ENCODE data around the gene PSD4.

PSD4 gene

DNA sequence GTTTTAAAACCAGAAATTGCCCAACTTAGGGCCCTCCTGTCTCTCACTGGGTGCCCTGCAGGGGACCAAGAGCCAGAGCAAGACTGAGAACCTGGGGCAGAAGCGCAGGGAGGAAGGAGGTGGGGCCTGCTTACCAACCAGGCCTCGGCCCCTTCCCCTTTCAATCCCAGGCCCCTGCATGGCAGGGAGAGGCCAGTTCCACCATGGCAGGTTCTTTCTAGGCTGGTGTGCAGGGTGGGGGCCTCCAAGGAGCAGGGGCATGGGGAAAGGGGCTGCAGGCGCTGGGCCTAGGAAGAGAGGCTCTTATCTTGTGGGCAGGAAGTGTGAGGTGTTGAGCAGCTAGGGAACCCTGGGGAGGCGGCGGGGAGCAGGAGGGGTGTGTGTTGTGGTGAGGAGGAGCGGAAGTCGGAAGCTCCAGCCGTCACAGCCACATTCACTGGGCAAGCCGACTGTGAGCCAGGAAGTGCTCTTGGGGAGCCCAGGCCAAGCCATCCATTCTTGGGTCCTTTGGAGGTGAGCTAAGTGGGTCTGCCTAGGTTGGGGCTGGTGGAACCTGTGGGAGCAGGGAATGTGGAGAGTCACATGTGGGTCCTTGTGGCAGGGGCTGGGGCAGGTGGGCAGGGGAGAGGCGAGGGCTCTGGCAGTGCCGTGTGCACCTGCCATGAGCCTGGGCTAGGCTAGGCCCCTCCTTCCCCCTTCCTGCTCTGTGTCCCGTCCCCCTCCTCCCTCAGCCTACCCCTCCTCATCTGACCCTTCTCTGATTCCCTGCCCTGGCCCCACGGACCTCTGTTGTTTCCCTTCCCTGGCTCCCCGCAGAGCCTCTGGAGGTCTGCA is at the start of gene PSD4:
Gene PSD4 (plus strand): TSS at position 430 of the 834 bp plus-strand sequence. CDS start 8,486 bp downstream, outside the sequence.
- peak; percentile 94 for DNase-seq

DNA sequence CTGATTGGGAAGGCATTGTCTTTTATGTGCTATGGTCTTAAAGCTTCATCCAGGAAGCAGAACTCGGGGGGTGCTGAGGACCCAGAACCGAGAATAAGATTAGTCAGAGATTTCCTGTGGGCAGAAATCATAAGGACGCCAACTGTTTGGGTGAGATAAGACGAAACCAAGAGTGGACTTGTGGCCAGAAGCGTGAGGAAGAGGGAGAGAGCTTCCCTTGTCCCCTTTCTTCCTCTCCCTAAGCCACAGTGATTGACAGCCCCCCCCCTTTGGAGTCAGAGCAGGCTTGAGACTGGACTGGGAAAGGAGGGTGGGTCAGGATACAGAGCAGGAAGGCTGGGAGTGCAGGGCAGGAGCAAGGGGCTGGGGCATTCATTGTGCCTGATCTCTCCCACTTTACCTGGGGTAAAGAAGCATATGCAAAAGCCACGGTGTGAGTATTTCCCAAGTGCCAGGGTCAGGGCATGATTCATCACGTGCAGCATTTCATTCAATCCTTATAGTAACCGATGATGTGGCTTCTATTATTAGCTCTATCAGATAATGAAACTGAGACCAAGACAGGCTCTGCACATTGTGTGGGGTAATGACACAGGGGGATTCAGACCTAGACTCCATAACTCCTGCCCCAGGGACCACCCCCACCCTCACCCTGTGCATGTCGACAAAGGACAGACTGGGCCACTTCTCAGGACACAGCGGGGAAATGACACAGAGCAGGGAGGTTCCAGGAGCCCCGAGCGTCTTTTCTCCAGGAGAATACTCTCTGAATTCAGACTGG is 49.4 kb upstream of the PSD4 start:
- peak; percentile 58 for DNase-seq

DNA sequence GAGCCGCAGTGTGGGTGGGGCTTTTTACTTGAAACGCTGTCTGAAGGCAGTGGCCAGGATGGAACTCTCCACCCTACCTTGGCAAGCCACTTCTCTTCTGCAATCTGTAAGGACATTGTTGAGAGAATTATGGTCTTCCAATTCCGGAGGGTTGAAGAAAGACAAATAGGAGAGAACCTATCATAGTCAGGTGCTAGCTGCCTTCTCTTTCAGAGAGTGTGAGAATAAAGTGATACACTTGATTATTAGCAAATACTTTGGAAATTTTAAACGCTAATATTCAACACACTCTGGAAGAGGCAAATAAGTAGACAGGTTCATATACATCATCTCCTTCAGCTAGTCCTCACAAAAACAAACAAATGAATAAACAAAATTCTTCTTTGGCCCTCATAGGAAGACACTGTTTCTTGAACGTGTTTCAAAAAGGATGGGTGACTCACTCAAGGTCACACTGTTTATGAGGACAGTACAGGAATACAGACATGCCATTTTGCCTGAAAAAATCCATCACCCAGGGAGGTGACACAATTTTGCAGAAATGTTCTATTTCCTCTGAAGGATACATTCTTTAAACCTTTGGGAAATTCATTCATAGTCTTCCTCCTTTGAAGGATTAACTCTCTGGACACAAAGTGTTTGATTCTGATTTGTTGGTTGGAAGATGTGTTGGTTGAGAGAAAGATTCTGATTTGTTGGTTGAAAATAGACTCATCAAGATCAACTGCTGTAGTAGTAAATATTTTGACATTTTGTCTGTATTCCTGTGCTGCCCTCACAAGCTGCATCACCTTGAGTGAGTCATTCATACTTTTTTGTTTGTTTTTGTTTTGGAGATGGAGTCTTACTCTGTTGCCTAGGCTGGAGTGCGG is 48.6 kb upstream of the PSD4 start:
- peak; percentile 23 for DNase-seq

DNA sequence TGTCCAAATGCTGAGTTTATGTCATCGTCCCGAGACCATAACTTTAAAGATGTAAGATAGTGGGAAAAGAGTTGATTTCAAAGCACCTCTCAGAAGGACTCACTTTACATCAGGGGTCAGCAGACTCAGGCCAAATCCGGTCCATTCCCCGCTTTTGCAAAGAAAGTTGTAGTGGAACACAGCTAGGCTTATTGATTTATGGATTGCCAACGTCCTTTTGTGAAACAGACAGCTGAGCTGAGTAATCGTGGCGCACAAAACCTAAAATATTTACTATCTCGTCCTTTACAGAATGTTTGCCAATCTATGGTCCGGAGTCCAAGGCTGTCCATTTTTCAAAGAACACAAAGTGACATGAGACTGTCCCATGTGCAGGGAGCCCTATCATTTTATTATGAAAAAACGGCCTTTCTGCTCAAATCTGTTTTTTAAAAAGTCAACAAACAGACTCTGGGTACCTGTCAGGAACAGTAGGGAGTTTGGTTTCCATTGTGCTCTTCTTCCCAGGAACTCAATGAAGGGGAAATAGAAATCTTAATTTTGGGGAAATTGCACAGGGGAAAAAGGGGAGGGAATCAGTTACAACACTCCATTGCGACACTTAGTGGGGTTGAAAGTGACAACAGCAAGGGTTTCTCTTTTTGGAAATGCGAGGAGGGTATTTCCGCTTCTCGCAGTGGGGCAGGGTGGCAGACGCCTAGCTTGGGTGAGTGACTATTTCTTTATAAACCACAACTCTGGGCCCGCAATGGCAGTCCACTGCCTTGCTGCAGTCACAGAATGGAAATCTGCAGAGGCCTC is 46.7 kb upstream of the PSD4 start, which contains the start of gene IL1RN:
Gene IL1RN (plus strand): TSS at position 754 of the 801 bp plus-strand sequence. CDS start 27 bp downstream, at position 781.
- peak; percentile 40 for DNase-seq

GRCh38 chr2:113127646-113128570 is 45.9 kb upstream of the PSD4 start:
- DNase-seq: no peak

- DNase-seq: no peak
Measured at GRCh38 chr2:113129519-113130078, 44.2 kb upstream of the PSD4 start.

- DNase-seq: no peak
Measured at GRCh38 chr2:113131352-113132185, 42.2 kb upstream of the PSD4 start.

DNA sequence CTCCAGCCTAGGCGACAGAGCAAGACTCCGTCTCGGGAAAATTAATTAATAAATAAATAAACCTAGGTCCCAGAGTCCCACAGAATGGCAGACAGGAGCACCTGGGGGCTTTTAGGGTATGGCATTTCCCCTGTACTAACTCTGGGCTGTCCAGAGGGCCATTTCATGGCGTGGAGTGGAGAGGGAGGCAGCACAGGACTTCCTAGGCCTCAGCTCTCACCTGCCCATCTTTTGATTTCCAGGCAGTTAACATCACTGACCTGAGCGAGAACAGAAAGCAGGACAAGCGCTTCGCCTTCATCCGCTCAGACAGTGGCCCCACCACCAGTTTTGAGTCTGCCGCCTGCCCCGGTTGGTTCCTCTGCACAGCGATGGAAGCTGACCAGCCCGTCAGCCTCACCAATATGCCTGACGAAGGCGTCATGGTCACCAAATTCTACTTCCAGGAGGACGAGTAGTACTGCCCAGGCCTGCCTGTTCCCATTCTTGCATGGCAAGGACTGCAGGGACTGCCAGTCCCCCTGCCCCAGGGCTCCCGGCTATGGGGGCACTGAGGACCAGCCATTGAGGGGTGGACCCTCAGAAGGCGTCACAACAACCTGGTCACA is 41.3 kb upstream of the PSD4 start:
- no peak for DNase-seq

- peak; percentile 40 for DNase-seq
Measured at GRCh38 chr2:113133704-113134598, 39.8 kb upstream of the PSD4 start.

GRCh38 chr2:113134717-113135116 is 39.1 kb upstream of the PSD4 start:
- no peak for DNase-seq

- no peak for DNase-seq
Measured at GRCh38 chr2:113135317-113135716, 38.5 kb upstream of the PSD4 start.

GRCh38 chr2:113136828-113137775 is 36.7 kb upstream of the PSD4 start:
- DNase-seq: peak; percentile 61

DNA sequence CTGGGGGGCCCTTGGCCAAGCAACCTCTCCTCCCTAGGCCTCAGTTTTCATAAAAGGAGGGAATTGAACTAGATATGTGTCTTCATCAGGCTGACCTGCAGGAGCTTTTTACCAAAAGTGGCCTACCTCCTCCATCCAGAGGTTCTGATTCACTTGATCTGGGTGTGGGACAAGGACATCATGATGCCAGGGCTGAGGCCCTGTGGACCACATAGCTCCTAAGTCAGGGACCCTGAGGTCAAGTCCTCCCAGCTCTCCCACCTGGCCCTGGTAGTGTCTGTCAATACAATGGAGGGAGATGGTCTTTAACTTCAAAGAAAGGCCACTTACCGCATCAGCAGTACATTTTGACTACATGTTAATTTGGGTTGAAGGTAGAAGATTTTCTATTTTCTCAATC is 35.9 kb upstream of the PSD4 start:
- no peak for DNase-seq

DNA sequence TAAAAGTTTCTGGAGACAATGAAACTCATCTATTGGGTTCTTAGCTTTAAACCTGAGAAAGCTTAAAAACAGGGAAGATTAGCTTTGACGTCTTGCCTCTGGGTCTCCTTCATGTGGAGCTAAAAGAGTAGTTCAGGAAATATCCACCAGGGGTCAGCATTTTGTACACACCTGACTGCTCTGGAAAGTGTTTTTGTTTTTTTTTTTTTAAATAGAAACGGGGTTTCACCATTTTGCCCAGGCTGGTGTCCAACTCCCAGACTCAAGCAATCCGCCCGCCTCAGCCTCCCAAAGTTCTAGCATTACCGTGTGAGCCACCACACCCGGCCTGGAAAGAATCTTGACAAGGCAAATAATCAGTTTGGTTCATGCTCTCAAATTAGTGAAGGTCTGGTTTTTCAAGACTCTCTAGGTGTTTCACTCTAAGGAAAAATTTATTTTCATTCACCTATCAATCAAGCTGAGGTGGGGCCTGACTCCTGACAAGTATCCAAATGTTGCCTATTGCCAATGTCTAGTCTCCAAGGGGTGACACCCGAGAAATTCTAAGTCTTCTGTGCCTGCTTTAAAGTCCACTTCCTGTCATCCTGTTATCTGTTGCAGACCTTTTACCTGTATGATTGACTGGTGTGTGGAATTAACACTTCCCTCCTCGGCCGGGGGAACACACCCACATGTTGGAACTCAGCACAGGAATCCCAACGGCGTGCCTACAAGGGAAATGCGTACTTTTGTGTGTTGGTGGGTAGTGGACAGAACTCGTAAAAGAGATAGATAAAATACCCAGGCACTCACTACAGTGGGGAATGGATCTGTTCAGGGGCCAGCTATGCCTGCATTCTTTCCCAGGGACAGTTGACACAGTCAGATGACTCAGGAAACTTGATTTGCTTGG is 35.1 kb upstream of the PSD4 start:
- peak; percentile 88 for DNase-seq

DNA sequence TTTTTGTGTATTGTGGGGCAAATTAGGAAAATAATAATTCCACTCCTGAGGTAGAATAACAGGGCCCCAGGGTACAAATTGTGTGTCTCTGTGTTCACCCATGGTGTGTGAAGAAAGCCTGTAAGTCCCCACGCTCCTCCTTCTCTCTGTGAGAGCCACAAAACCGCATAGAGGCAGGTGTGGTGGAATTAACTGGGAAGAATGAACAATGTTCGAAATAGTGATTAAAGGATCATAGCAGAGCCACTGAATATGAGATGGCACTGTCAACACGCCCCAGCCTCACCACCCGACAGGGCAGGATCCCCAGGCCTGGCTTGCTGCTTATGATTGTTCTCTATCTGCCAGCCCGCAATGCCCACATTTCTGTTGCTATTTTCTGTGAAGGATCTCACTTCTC is 32.3 kb upstream of the PSD4 start:
- no peak for DNase-seq

GRCh38 chr2:113142290-113142689 is 31.5 kb upstream of the PSD4 start:
- DNase-seq: no peak

Data from activated CD4-positive, alpha-beta T cell treated with anti-CD3 and anti-CD28 coated beads, Interleukin-2, Interleukin-6, amounts not matched to agents 100 ng/mL and 50 ng/mL, durations not matched to agents 16 hours and 8 hours (primary cell).